ENCODE data around the gene MCRIP1.

MCRIP1 gene

GRCh38 chr17:81833160-81833920 lies at the start of gene MCRIP1:
MCRIP1 (minus strand) TSS chr17:81833291; CDS start chr17:81824506, 8,785 bp downstream.
- DNase-seq (ENCODE audit: low read depth), result peak; percentile 77
- in situ Hi-C loops (cut with HindIII; ENCODE audit: low sequenced_read_pairs), result no loop called here
- no peak for TF ChIP-seq CTCF (IDR thresholded peaks at IDR 0.05; ENCODE audit: low read depth, low read length, missing control alignments)
- peak within 1 kb of the TSS; percentile 77 for H3K4me3 ChIP-seq (ENCODE audit: low read depth, low read length)

- no peak overlapping the region for H3K4me3 ChIP-seq (ENCODE audit: low read depth, low read length)
- no peak for TF ChIP-seq CTCF (IDR thresholded peaks at IDR 0.05; ENCODE audit: low read depth, low read length, missing control alignments)
- no peak for DNase-seq (ENCODE audit: low read depth)
- in situ Hi-C loops (cut with HindIII; ENCODE audit: low sequenced_read_pairs), result no loop called here
Measured at GRCh38 chr17:81879121-81879520, 46.0 kb upstream of the MCRIP1 start.

GRCh38 chr17:81878294-81878693 lies 45.2 kb upstream of the MCRIP1 start:
- H3K4me3 ChIP-seq (ENCODE audit: low read depth, low read length), result no peak overlapping the region
- DNase-seq (ENCODE audit: low read depth), result no peak
- in situ Hi-C loops (cut with HindIII; ENCODE audit: low sequenced_read_pairs), result no loop called here
- no peak for TF ChIP-seq CTCF (IDR thresholded peaks at IDR 0.05; ENCODE audit: low read depth, low read length, missing control alignments)

GRCh38 chr17:81877569-81877968 lies 44.5 kb upstream of the MCRIP1 start:
- no peak for DNase-seq (ENCODE audit: low read depth)
- in situ Hi-C loops (cut with HindIII; ENCODE audit: low sequenced_read_pairs), result no loop called here
- TF ChIP-seq CTCF (IDR thresholded peaks at IDR 0.05; ENCODE audit: low read depth, low read length, missing control alignments), result no peak
- no peak overlapping the region for H3K4me3 ChIP-seq (ENCODE audit: low read depth, low read length)

- TF ChIP-seq CTCF (IDR thresholded peaks at IDR 0.05; ENCODE audit: low read depth, low read length, missing control alignments), result peak; percentile 22
- H3K4me3 ChIP-seq (ENCODE audit: low read depth, low read length), result peak overlapping the region; percentile 84
- in situ Hi-C loops (cut with HindIII; ENCODE audit: low sequenced_read_pairs), result no loop called here
- DNase-seq (ENCODE audit: low read depth), result no peak
Measured at GRCh38 chr17:81871387-81872230, 38.5 kb upstream of the MCRIP1 start.

- in situ Hi-C loops (cut with HindIII; ENCODE audit: low sequenced_read_pairs), result no loop called here
- no peak for DNase-seq (ENCODE audit: low read depth)
- H3K4me3 ChIP-seq (ENCODE audit: low read depth, low read length), result peak within 1 kb of the TSS; percentile 84
- TF ChIP-seq CTCF (IDR thresholded peaks at IDR 0.05; ENCODE audit: low read depth, low read length, missing control alignments), result no peak
Measured at GRCh38 chr17:81870981-81871386, 37.9 kb upstream of the MCRIP1 start, which contains the start of gene ARHGDIA. ARHGDIA (minus strand) TSS chr17:81871337; CDS start chr17:81869930, 1,407 bp downstream.
